ENCODE data around the gene BMP8A. TPM values are rescaled to one million over a fixed set of nuclear protein-coding genes. Genes with fewer than 3 reads are reported as not detected.
"Not testable (repeated sequence)": the region's sequence is repeated elsewhere in the genome, so short reads cannot be mapped to it uniquely, and the experiment has no call there.

BMP8A gene
- total RNA-seq, 1 donor from 2014 or later = not detected

- H3K27me3 ChIP-seq = no peaks in the 10 kb centered on the region
- no peaks in the 10 kb centered on the region for H3K9me3 ChIP-seq
- no peak for DNase-seq (ENCODE audit: low spot score in 2 of 2)
- intact Hi-C loops (cut with DNase I) = no loop called here
- TF ChIP-seq, protein P1, sequence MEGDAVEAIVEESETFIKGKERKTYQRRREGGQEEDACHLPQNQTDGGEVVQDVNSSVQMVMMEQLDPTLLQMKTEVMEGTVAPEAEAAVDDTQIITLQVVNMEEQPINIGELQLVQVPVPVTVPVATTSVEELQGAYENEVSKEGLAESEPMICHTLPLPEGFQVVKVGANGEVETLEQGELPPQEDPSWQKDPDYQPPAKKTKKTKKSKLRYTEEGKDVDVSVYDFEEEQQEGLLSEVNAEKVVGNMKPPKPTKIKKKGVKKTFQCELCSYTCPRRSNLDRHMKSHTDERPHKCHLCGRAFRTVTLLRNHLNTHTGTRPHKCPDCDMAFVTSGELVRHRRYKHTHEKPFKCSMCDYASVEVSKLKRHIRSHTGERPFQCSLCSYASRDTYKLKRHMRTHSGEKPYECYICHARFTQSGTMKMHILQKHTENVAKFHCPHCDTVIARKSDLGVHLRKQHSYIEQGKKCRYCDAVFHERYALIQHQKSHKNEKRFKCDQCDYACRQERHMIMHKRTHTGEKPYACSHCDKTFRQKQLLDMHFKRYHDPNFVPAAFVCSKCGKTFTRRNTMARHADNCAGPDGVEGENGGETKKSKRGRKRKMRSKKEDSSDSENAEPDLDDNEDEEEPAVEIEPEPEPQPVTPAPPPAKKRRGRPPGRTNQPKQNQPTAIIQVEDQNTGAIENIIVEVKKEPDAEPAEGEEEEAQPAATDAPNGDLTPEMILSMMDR (IDR thresholded peaks at IDR 0.05) = no peak
- H3K4me1 ChIP-seq = no peaks in the 10 kb centered on the region
- H3K4me3 ChIP-seq = no peak overlapping the region
- H3K27ac ChIP-seq = no peak overlapping the region
- H3K36me3 ChIP-seq = peaks cover 20 to 33% of the 10 kb centered on the region in 2 donors
Observed at GRCh38 chr1:39524591-39525365, 33.3 kb downstream of the BMP8A start.

GRCh38 chr1:39525366-39526165 is 34.1 kb downstream of the BMP8A start:
- no peak overlapping the region for H3K27ac ChIP-seq
- no peak overlapping the region for H3K4me3 ChIP-seq
- no peaks in the 10 kb centered on the region for H3K4me1 ChIP-seq
- TF ChIP-seq, protein P1 (IDR thresholded peaks at IDR 0.05) = no peak
- DNase-seq (ENCODE audit: low spot score in 2 of 2) = no peak
- intact Hi-C loops (cut with DNase I) = no loop called here
- no peaks in the 10 kb centered on the region for H3K27me3 ChIP-seq
- H3K9me3 ChIP-seq = no peaks in the 10 kb centered on the region
- peaks cover 20 to 41% of the 10 kb centered on the region in 2 donors for H3K36me3 ChIP-seq

DNA sequence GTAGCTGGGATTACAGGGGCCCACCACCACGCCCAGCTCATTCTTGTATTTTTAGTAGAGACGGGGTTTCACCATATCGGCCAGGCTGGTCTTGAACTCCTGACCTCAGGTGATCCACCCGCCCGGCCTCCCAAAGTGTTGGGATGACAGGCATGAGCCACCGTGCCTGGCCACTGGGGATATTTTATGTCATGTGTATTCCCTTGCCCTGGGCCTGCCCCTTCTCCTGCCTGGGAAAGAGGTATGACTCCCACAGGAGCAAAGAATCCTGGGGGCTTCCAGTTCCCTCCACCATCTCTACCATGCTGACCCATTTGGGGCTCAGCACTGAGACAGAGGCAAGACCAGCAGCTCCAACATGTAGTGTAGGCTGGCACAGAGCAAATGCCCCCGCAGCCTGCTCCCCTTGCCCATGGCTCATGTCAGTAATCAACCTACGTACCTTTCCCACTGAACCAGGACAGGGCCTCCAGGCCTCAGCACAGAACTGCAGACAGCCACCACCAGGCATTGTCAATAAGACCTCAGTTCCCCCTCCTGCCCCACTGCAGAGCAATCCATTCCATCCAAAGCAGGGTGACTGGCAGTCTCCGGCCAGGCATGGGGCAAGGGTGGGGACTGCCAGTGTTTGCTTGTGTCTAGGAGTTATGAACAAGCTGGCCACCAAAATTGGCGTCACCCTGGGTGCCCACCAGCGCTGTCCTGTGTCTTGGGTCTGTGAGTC is 35.2 kb downstream of the BMP8A start:
- TF ChIP-seq, protein P1 (IDR thresholded peaks at IDR 0.05) = no peak
- Histone ChIP-seq H3K27me3 (no peaks in the 10 kb centered on the region), H3K4me3 (no peak overlapping the region), H3K4me1 (no peaks in the 10 kb centered on the region), H3K36me3 (peaks cover 20 to 48% of the 10 kb centered on the region in 2 donors), H3K9me3 (no peaks in the 10 kb centered on the region), H3K27ac (no peak overlapping the region)
- no peak for DNase-seq (ENCODE audit: low spot score in 2 of 2)
- intact Hi-C loops (cut with DNase I) = no loop called here

DNA sequence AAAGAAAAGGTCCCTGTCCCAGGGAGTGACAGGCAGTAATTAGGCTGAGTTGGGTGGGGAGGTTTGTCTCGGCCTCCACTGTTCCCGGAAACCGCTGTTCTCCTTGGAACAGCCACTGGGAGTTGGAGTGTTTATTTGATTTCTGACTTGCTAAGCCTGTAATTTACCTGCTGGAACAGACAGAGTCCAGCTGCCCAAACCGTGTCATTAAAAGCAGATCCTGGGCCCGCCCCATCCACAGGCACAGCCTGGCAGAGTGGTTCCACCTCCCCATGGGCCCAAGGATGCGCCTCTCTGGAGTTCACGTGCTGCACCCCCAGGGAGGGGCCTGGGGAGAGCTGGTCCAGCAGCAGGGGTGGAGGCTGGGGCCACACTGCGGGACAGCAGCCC is 35.7 kb downstream of the BMP8A start:
- H3K36me3 ChIP-seq = peaks cover 20 to 54% of the 10 kb centered on the region in 2 donors
- H3K9me3 ChIP-seq; H3K4me1 ChIP-seq; DNase-seq (ENCODE audit: low spot score in 2 of 2); H3K27me3 ChIP-seq; H3K27ac ChIP-seq; intact Hi-C loops (cut with DNase I); H3K4me3 ChIP-seq: not testable (repeated sequence)

DNA sequence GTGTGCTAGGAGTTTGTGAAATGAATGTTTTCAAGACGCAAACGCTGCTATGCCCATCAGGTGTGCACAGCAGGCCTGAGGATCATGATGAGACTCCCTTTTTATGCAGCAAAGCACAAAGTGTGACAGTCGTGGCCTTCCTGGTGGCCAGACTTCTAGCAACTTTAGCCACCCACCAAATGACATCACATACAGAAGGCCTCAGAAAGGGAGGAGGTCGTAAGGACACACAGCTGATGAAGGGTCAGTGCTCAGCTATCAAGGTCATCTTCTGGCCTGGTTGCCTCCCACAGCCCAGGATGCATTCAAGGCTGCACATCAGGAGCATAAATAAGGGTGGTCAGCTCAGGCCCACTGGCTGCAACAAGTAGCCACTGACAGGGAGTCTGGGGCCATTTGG is 36.6 kb downstream of the BMP8A start:
- intact Hi-C loops (cut with DNase I) = no loop called here
- Histone ChIP-seq H3K36me3 (peaks cover 20 to 63% of the 10 kb centered on the region in 2 donors), H3K4me1 (no peaks in the 10 kb centered on the region), H3K27ac (no peak overlapping the region), H3K4me3 (no peak overlapping the region), H3K9me3 (no peaks in the 10 kb centered on the region), H3K27me3 (no peaks in the 10 kb centered on the region)
- DNase-seq (ENCODE audit: low spot score in 2 of 2) = no peak
- TF ChIP-seq, protein P1 (IDR thresholded peaks at IDR 0.05) = no peak

All from ascending aorta (tissue), 2 donors.